ENCODE measurements around the gene TMEM266. TPM values are rescaled to one million over a fixed set of nuclear protein-coding genes. Genes with fewer than 3 reads are reported as not detected.

Gene TMEM266
- polyA plus RNA-seq, 3 donors = not detected

DNA sequence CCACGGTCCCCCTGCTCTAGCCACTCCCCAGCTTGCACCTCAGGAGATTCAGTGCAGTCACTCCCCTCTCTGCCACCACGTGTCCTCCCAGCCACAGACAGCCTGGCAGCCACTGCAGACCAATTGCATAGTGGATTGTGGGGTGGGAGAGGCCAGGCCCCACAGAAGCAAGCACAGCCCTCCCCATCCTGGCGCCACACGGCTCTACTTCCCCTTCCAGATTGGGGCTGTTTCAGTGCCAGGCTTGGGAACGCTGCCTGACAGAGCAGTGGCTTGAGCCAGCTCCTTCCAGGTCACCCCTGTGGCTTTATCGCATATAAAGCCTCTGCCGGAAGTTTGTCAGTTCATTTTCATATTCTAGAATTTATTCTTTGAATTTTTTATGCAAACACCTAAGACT, 90.7 kb downstream of the TMEM266 start:
- intact Hi-C loops (cut with micrococcal nuclease) = no loop called here
- peak overlapping the region in 4 of 7 donors; percentile 14 to 71 (median 41) for H3K27ac Mint-ChIP-seq
- no peaks in the 10 kb centered on the region for H3K36me3 Mint-ChIP-seq
- H3K27me3 Mint-ChIP-seq (ENCODE audit: low read depth in 3 of 3) = peaks cover 1 to 4% (median 3%) of the 10 kb centered on the region in 3 donors
- TF ChIP-seq, protein P1, sequence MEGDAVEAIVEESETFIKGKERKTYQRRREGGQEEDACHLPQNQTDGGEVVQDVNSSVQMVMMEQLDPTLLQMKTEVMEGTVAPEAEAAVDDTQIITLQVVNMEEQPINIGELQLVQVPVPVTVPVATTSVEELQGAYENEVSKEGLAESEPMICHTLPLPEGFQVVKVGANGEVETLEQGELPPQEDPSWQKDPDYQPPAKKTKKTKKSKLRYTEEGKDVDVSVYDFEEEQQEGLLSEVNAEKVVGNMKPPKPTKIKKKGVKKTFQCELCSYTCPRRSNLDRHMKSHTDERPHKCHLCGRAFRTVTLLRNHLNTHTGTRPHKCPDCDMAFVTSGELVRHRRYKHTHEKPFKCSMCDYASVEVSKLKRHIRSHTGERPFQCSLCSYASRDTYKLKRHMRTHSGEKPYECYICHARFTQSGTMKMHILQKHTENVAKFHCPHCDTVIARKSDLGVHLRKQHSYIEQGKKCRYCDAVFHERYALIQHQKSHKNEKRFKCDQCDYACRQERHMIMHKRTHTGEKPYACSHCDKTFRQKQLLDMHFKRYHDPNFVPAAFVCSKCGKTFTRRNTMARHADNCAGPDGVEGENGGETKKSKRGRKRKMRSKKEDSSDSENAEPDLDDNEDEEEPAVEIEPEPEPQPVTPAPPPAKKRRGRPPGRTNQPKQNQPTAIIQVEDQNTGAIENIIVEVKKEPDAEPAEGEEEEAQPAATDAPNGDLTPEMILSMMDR (IDR thresholded peaks at IDR 0.05) = no peak
- peak overlapping the region; percentile 68 to 87 for H3K4me3 Mint-ChIP-seq
- Histone ChIP-seq H3K27me3 (ENCODE audit: control insufficient read depth in 2 of 2, insufficient read depth in 2 of 2, low read length in 2 of 2) (no peaks in the 10 kb centered on the region), H3K4me2 (replicated peaks; ENCODE audit: extremely low read depth, low read length, poor library complexity, severe bottlenecking) (peak overlapping the region; percentile 63), H2AFZ (ENCODE audit: insufficient read depth, low read depth, low read length, poor library complexity, severe bottlenecking) (peak overlapping the region; percentile 29), H3K27ac (ENCODE audit: low read depth in 1 of 2, low read length in 2 of 2) (no peak overlapping the region), H3K79me2 (ENCODE audit: insufficient read depth, low read length) (no peaks in the 10 kb centered on the region), H3K9me3 (replicated peaks in 1 of 2; ENCODE audit: control insufficient read depth in 1 of 2, insufficient read depth in 1 of 2, low read length in 2 of 2) (no peaks in the 10 kb centered on the region), H4K20me1 (ENCODE audit: insufficient read depth, low read length) (no peaks in the 10 kb centered on the region), H3K4me3 (replicated peaks in 1 of 3; ENCODE audit: low read depth in 2 of 3, low read length in 3 of 3) (peak overlapping the region in 2 of 3 experiments; percentile 16 to 68), H3K9ac (ENCODE audit: insufficient read depth, low read length, poor library complexity, severe bottlenecking) (peak overlapping the region; percentile 2), H3K4me1 (ENCODE audit: control insufficient read depth in 1 of 2, insufficient read depth in 2 of 2, low read length in 2 of 2) (peaks cover 14% of the 10 kb centered on the region in 2 donors), H3K36me3 (replicated peaks in 1 of 2; ENCODE audit: control insufficient read depth in 1 of 2, insufficient read depth in 2 of 2, low read length in 2 of 2) (no peaks in the 10 kb centered on the region)
- H3K4me1 Mint-ChIP-seq = peaks cover 16% of the 10 kb centered on the region
- 4% methylated on average over 6 of the region's 7 CpGs for WGBS (ENCODE audit: insufficient coverage)
- DNase-seq = peak; percentile 38 to 57 (median 45)
- no peaks in the 10 kb centered on the region for H3K9me3 Mint-ChIP-seq

DNA sequence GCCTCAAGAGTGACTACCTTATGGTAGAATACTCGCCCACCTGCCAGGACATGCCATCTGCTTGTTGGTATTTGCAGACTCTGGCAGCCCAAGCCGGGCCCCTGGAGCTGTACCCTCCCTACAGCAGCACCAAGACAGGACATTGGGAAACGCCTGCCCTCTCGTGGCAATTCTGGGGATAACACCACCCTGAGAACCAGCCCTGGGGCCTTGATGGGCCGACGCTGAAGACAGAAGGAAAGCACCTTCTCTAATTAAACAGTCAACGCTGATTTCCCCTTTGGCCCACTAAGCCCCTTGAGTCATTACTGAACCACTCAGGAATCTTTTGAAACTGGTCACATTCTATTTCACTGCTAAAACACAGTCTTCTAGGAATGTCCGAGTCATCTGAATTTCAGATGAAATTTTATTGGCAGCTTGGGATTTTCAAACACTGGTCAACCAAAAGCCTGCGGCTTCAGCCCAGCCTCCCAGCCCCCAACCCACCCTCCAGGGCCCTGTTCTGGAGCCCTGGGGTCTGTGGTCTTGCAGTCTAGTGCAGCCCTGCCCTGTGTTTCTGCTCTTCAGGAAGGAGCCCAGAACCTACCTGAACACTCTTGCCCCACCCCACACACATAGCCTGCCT, 91.3 kb downstream of the TMEM266 start:
- H3K9me3 Mint-ChIP-seq = no peaks in the 10 kb centered on the region
- H3K4me3 Mint-ChIP-seq = peak overlapping the region; percentile 68 to 87
- H3K4me1 ChIP-seq (ENCODE audit: control insufficient read depth in 1 of 2, insufficient read depth in 2 of 2, low read length in 2 of 2) = peaks cover 14% of the 10 kb centered on the region in 2 donors
- H3K27me3 ChIP-seq (ENCODE audit: control insufficient read depth in 2 of 2, insufficient read depth in 2 of 2, low read length in 2 of 2) = no peaks in the 10 kb centered on the region
- H3K79me2 ChIP-seq (ENCODE audit: insufficient read depth, low read length) = no peaks in the 10 kb centered on the region
- H4K20me1 ChIP-seq (ENCODE audit: insufficient read depth, low read length) = no peaks in the 10 kb centered on the region
- no peaks in the 10 kb centered on the region for H3K36me3 Mint-ChIP-seq
- peaks cover 1 to 4% (median 2%) of the 10 kb centered on the region in 3 donors for H3K27me3 Mint-ChIP-seq (ENCODE audit: low read depth in 3 of 3)
- H3K9ac ChIP-seq (ENCODE audit: insufficient read depth, low read length, poor library complexity, severe bottlenecking) = peak overlapping the region; percentile 2
- H2AFZ ChIP-seq (ENCODE audit: insufficient read depth, low read depth, low read length, poor library complexity, severe bottlenecking) = peak overlapping the region; percentile 29
- WGBS (ENCODE audit: insufficient coverage) = 12% methylated on average over 7 of the region's 9 CpGs
- peak overlapping the region; percentile 63 for H3K4me2 ChIP-seq (replicated peaks; ENCODE audit: extremely low read depth, low read length, poor library complexity, severe bottlenecking)
- TF ChIP-seq, protein P1 (IDR thresholded peaks at IDR 0.05) = peak; percentile 98
- peak overlapping the region in 2 of 3 experiments; percentile 16 to 68 for H3K4me3 ChIP-seq (replicated peaks in 1 of 3; ENCODE audit: low read depth in 2 of 3, low read length in 3 of 3)
- no peak overlapping the region for H3K27ac ChIP-seq (ENCODE audit: low read depth in 1 of 2, low read length in 2 of 2)
- peaks cover 16% of the 10 kb centered on the region for H3K4me1 Mint-ChIP-seq
- intact Hi-C loops (cut with micrococcal nuclease) = no loop called here
- no peaks in the 10 kb centered on the region for H3K36me3 ChIP-seq (replicated peaks in 1 of 2; ENCODE audit: control insufficient read depth in 1 of 2, insufficient read depth in 2 of 2, low read length in 2 of 2)
- H3K9me3 ChIP-seq (replicated peaks in 1 of 2; ENCODE audit: control insufficient read depth in 1 of 2, insufficient read depth in 1 of 2, low read length in 2 of 2) = no peaks in the 10 kb centered on the region
- peak overlapping the region in 3 of 7 donors; percentile 14 to 71 (median 31) for H3K27ac Mint-ChIP-seq
- peak; percentile 62 to 82 (median 67) for DNase-seq

Measured in CD14-positive monocyte (primary cell).